Right lobe of liver (tissue), 4 donors: ENCODE data around the gene UPF1.

Experiments
- CTCF ChIP-seq, 4 donors: fragments of 200-600 bp in 3 of 4; fragments of 450-650 bp in 1 of 4; IDR thresholded peaks; one replicate each; pipeline versions ENCODE4 v1.5.1 to v1.8.0; 2016 to 2022; ENCODE audit warnings: antibody characterized with exemption in 4 of 4, mild to moderate bottlenecking in 2 of 4
- POLR2A ChIP-seq: fragments of 450-650 bp; IDR thresholded peaks from one replicate; pipeline ENCODE4 v1.6.1; 2017; ENCODE audit warnings: antibody characterized with exemption, mild to moderate bottlenecking
- donor health status: DM: no; HTN: no; CAD: no.
- donor health status: DM: no; HTN: no; CAD: no.
- donor health status: DM: no; HTN: yes; CAD: no.

- TF ChIP-seq CTCF (IDR thresholded peaks at IDR 0.05) = no peak
- no peak for TF ChIP-seq POLR2A
Measured at GRCh38 chr19:18798384-18799352, 33.1 kb upstream of the UPF1 start.
